Body of pancreas (tissue), 4 donors: ENCODE data around the gene RIPK1.

Experiments used
- POLR2A ChIP-seq, 3 donors: fragments of 450-650 bp; IDR thresholded peaks; one replicate each; pipeline ENCODE4 v1.6.1; 2016; ENCODE audit warnings: antibody characterized with exemption in 3 of 3, mild to moderate bottlenecking in 2 of 3
- TF ChIP-seq, protein P1 (sequence below), 7 experiments: fragments of 450-650 bp in 4 of 7; fragments of 200-600 bp in 3 of 7; sonication (generic) in 3 of 7; IDR thresholded peaks; one replicate each; pipeline ENCODE4 v1.5.1; 2016 to 2019; ENCODE audit warnings: antibody characterized with exemption in 7 of 7

DNA sequence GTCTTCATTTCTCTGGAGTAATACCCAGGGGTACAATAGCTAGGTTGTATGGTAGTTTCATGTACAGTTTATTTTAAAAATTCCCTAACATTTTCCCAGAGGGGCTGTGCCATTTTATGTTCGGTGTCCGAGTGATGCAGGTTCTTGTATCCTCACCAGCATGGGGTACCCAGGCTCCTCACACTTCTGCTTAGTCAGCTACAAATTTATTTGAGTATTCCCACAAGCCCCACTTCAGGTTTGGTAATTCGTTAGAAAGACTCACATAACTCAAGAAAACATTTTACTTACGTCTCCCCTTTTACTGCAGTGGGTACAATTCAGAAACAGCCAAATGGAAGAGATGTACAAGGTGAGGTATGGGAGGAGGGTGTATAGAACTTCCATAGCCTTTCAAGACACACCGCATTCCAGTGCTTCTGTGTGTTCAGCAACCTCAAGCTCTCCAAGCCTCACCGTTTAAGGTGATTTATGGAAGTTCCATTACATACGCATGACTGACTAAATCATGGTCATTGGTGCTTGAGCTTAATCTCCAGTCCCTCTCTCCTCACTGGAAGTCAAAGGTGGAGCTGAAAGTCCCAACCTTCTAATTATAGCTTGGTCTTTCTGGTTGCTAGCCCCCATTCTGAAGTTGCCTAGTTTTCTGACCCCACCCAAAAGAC, 18.1 kb downstream of the RIPK1 start:
- TF ChIP-seq, protein P1, sequence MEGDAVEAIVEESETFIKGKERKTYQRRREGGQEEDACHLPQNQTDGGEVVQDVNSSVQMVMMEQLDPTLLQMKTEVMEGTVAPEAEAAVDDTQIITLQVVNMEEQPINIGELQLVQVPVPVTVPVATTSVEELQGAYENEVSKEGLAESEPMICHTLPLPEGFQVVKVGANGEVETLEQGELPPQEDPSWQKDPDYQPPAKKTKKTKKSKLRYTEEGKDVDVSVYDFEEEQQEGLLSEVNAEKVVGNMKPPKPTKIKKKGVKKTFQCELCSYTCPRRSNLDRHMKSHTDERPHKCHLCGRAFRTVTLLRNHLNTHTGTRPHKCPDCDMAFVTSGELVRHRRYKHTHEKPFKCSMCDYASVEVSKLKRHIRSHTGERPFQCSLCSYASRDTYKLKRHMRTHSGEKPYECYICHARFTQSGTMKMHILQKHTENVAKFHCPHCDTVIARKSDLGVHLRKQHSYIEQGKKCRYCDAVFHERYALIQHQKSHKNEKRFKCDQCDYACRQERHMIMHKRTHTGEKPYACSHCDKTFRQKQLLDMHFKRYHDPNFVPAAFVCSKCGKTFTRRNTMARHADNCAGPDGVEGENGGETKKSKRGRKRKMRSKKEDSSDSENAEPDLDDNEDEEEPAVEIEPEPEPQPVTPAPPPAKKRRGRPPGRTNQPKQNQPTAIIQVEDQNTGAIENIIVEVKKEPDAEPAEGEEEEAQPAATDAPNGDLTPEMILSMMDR (IDR thresholded peaks at IDR 0.05) = no peak
- TF ChIP-seq POLR2A (IDR thresholded peaks at IDR 0.05) = no peak
